ENCODE data around the gene SLC19A3. TPM values are rescaled to one million over a fixed set of nuclear protein-coding genes. Genes with fewer than 3 reads are reported as not detected.

Gene SLC19A3
- total and polyA plus RNA-seq, 7 donors, result 0.11 to 0.69 (median 0.34) TPM; not detected in 1

GRCh38 chr2:227706859-227707258 lies 11.0 kb downstream of the SLC19A3 start:
- H3K4me1 ChIP-seq, result no peaks in the 10 kb centered on the region
- H3K36me3 ChIP-seq (ENCODE audit: insufficient read depth in 1 of 2, low read depth in 1 of 2), result no peaks in the 10 kb centered on the region
- no peaks in the 10 kb centered on the region for H3K27me3 ChIP-seq (ENCODE audit: insufficient read depth in 3 of 3, low read length in 2 of 3)
- intact Hi-C loops (cut with DNase I), result no loop called here
- H3K4me3 ChIP-seq, result no peak overlapping the region
- H3K27ac ChIP-seq, result no peak overlapping the region
- no peak for DNase-seq
- 90 to 94% (median 94%) methylated on average over 4 of the region's 4 CpGs for WGBS, 3 donors
- no peak for ATAC-seq
- no peak for TF ChIP-seq CTCF (IDR thresholded peaks at IDR 0.05)
- H3K9me3 ChIP-seq, result no peaks in the 10 kb centered on the region

- intact Hi-C loops (cut with DNase I), result no loop called here
- WGBS, 3 donors, result 69 to 74% (median 70%) methylated on average over 3 of the region's 3 CpGs
- DNase-seq (no peak), ATAC-seq (no peak)
- Histone ChIP-seq H3K4me1 (no peaks in the 10 kb centered on the region), H3K27ac (no peak overlapping the region), H3K36me3 (ENCODE audit: insufficient read depth in 1 of 2, low read depth in 1 of 2) (no peaks in the 10 kb centered on the region), H3K9me3 (no peaks in the 10 kb centered on the region), H3K4me3 (no peak overlapping the region), H3K27me3 (ENCODE audit: insufficient read depth in 3 of 3, low read length in 2 of 3) (no peaks in the 10 kb centered on the region)
- no peak for TF ChIP-seq CTCF (IDR thresholded peaks at IDR 0.05)
Observed at GRCh38 chr2:227703961-227704360, 13.9 kb downstream of the SLC19A3 start.

DNA sequence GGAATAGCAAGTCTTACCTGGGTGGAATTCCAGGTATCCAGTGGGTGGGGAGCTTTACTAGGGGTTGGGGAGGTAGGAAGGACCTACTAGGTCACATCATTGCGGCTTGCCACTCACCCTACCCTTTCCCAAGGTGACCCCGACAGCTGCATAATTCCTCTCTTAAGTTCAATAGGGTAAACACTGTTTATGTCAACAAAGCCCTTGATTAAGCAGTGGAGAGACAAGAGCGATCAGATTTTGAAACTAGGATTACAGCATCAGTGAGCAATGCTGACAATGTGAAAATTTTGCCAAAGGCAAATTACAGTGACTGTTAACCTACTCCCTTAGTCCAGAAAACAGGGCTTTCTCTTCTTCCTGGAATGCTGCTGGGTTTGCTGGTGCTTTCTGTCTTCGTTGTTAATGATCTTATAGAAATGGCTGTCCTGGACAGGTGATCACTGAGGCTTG lies 14.5 kb downstream of the SLC19A3 start:
- Histone ChIP-seq H3K36me3 (ENCODE audit: insufficient read depth in 1 of 2, low read depth in 1 of 2) (no peaks in the 10 kb centered on the region), H3K27ac (no peak overlapping the region), H3K4me3 (no peak overlapping the region), H3K4me1 (no peaks in the 10 kb centered on the region), H3K27me3 (ENCODE audit: insufficient read depth in 3 of 3, low read length in 2 of 3) (no peaks in the 10 kb centered on the region), H3K9me3 (no peaks in the 10 kb centered on the region)
- intact Hi-C loops (cut with DNase I), result no loop called here
- no peak for TF ChIP-seq CTCF (IDR thresholded peaks at IDR 0.05)
- DNase-seq, result no peak
- WGBS, 3 donors, result 22 to 41% (median 28%) methylated on average over 4 of the region's 4 CpGs
- ATAC-seq, result no peak

DNA sequence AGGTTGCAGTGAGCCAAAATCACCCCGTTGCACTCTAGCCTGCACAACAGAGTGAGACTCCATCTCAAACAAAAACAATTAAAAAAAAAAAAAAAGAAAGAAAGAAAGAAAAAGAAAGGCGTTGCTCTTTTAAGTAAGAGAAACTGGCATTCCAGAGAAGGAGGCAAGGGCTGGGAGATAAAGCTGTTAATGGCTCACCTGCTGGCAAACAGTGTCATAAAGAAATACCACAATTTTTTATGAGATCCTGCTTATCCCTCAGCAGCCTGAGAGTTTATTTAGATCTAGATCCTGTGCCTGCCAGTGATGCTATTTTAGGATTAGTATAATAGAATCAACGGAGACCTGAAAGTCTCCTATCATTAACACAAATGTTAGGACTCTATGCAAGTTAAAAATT lies 16.3 kb downstream of the SLC19A3 start:
- WGBS, 3 donors, result 82 to 88% (median 84%) methylated on average over 3 of the region's 3 CpGs
- no peak for TF ChIP-seq CTCF (IDR thresholded peaks at IDR 0.05)
- ATAC-seq (no peak), DNase-seq (no peak)
- Histone ChIP-seq H3K4me3 (no peak overlapping the region), H3K9me3 (no peaks in the 10 kb centered on the region), H3K27ac (no peak overlapping the region), H3K36me3 (ENCODE audit: insufficient read depth in 1 of 2, low read depth in 1 of 2) (no peaks in the 10 kb centered on the region), H3K4me1 (no peaks in the 10 kb centered on the region), H3K27me3 (ENCODE audit: insufficient read depth in 3 of 3, low read length in 2 of 3) (no peaks in the 10 kb centered on the region)
- intact Hi-C loops (cut with DNase I), result no loop called here

DNA sequence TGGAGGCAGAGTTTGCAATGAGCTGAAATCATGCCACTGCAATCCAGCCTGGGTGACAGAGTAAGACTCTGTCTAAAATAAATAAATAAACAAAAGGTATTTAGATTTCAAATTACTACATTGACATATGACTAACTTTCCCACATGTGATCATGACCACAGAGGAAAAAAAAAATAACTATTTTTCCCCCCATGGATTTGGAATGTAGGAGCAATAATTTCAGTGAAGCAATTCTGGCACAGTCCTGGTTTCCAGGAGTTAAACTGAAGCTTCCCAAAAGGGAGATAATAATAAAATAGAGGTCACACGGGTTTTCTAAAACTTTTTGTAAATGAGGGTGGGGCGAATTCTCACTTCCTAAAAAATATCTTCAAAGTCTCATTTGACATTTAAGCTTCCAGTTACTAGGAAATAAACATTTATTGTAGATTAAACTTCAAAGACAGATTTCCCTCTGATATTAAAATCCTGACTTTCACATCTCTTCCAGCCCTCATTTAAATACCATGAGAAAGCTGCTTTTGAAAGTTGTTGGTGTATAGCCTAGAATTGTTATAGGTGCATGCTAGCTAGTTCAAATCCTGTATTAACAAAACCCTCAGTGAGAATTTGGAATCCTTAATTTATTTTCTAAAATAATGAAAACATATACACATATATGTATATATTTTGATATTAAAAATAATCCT lies 20.7 kb downstream of the SLC19A3 start:
- intact Hi-C loops (cut with DNase I), result no loop called here
- TF ChIP-seq CTCF (IDR thresholded peaks at IDR 0.05), result no peak
- no peak for DNase-seq
- no peak overlapping the region for H3K4me3 ChIP-seq
- no peaks in the 10 kb centered on the region for H3K9me3 ChIP-seq
- H3K4me1 ChIP-seq, result no peaks in the 10 kb centered on the region
- no peaks in the 10 kb centered on the region for H3K27me3 ChIP-seq (ENCODE audit: insufficient read depth in 3 of 3, low read length in 2 of 3)
- no peak for ATAC-seq
- no peaks in the 10 kb centered on the region for H3K36me3 ChIP-seq (ENCODE audit: insufficient read depth in 1 of 2, low read depth in 1 of 2)
- WGBS, 3 donors, result 50 to 59% (median 56%) methylated on average over 2 of the region's 2 CpGs
- no peak overlapping the region for H3K27ac ChIP-seq

Measured in psoas muscle (tissue), 8 donors.